Measurements from ENCODE around the gene RB1.

DNA sequence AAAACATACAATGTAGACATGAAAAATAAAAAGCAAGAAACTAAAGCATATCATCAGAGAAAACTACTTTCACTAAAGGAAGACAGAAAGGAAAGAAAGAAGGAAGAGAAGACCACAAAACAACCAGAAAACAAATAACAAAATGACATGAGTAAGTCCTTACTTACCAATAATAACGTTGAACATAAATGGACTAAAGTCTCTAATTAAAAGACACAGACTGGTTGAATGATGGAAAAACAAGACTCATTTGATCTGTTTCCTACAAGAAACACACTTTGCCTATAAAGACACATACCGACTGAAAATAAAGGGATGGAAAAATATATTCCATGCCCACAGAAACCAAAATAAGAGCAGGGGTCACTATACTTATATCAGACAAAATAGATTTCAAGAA lies 46.0 kb downstream of the RB1 start:
- TF ChIP-seq SP1 (CRISPR knock-in tag; conservative IDR thresholded peaks at IDR 0.05) (no peak), USF2 (CRISPR knock-in tag; IDR thresholded peaks at IDR 0.05) (no peak)
- TF ChIP-seq, protein P1, sequence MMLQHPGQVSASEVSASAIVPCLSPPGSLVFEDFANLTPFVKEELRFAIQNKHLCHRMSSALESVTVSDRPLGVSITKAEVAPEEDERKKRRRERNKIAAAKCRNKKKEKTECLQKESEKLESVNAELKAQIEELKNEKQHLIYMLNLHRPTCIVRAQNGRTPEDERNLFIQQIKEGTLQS (CRISPR knock-in tag; conservative IDR thresholded peaks at IDR 0.05), result no peak
